COLO829 (cell line): ENCODE results near the gene KDM4C.

Source experiments
- DNase-seq: peaks from one replicate; pipeline ENCODE4 v3.0.0; 2012; ENCODE audit warnings: low spot score

Gene KDM4C

GRCh38 chr9:6904371-6904770 is 146.6 kb downstream of the KDM4C start:
- no peak for DNase-seq

- no peak for DNase-seq
These were observed 148.1 kb downstream of the KDM4C start for GRCh38 chr9:6905850-6906375.

GRCh38 chr9:6907772-6908381 is 150.1 kb downstream of the KDM4C start:
- no peak for DNase-seq

GRCh38 chr9:6909181-6909580 is 151.4 kb downstream of the KDM4C start:
- no peak for DNase-seq

GRCh38 chr9:6910032-6910431 is 152.3 kb downstream of the KDM4C start:
- DNase-seq: no peak

GRCh38 chr9:6910497-6910896 is 152.7 kb downstream of the KDM4C start:
- DNase-seq: no peak

GRCh38 chr9:6911901-6912638 is 154.3 kb downstream of the KDM4C start:
- DNase-seq: no peak

- no peak for DNase-seq
These were observed 157.9 kb downstream of the KDM4C start for GRCh38 chr9:6915635-6916034.

- no peak for DNase-seq
These were observed 159.4 kb downstream of the KDM4C start for GRCh38 chr9:6917162-6917561.

- DNase-seq: no peak
These were observed 162.3 kb downstream of the KDM4C start for GRCh38 chr9:6920041-6920440.

- no peak for DNase-seq
These were observed 163.5 kb downstream of the KDM4C start for GRCh38 chr9:6921315-6921714.

GRCh38 chr9:6922124-6922676 is 164.4 kb downstream of the KDM4C start:
- DNase-seq: no peak

GRCh38 chr9:6922680-6923079 is 164.9 kb downstream of the KDM4C start:
- no peak for DNase-seq

GRCh38 chr9:6923086-6923485 is 165.3 kb downstream of the KDM4C start:
- peak; percentile 50 for DNase-seq

- no peak for DNase-seq
These were observed 166.4 kb downstream of the KDM4C start for GRCh38 chr9:6924149-6924548.

- DNase-seq: no peak
These were observed 167.3 kb downstream of the KDM4C start for GRCh38 chr9:6924988-6925563.

GRCh38 chr9:6925836-6926235 is 168.1 kb downstream of the KDM4C start:
- DNase-seq: no peak

GRCh38 chr9:6926436-6926835 is 168.7 kb downstream of the KDM4C start:
- no peak for DNase-seq

- no peak for DNase-seq
These were observed 170.1 kb downstream of the KDM4C start for GRCh38 chr9:6927838-6928237.

- DNase-seq: no peak
These were observed 171.1 kb downstream of the KDM4C start for GRCh38 chr9:6928863-6929262.

GRCh38 chr9:6929441-6930215 is 171.9 kb downstream of the KDM4C start:
- no peak for DNase-seq

- DNase-seq: no peak
These were observed 173.1 kb downstream of the KDM4C start for GRCh38 chr9:6930827-6931226.
